Astrocyte of the spinal cord (primary cell): ENCODE data around the gene CLDN3.

ENCODE experiments used
- DNase-seq: peaks from one replicate; pipeline ENCODE4 v3.0.0; 2011; ENCODE audit warnings: low read depth, low spot score
- H3K4me3 ChIP-seq: 2 replicates; pipeline ENCODE4 v1.5.1; 2011; ENCODE audit warnings: low read depth, mild to moderate bottlenecking, low read length, moderate library complexity
- CTCF ChIP-seq: IDR thresholded peaks from 2 replicates; pipeline ENCODE4 v1.5.1; 2012; ENCODE audit warnings: low read depth, mild to moderate bottlenecking, low read length, inconsistent platforms
- in situ Hi-C: cut with HindIII; loops from 2 replicates; pipeline ENCODE4 v1.10.0; 2017; ENCODE audit warnings: low sequenced_read_pairs

Gene CLDN3

GRCh38 chr7:73719806-73720169, 50.3 kb downstream of the CLDN3 start:
- TF ChIP-seq CTCF = no peak
- no peak for DNase-seq
- in situ Hi-C loops = no loop called here
- H3K4me3 ChIP-seq = peak overlapping the region; percentile 33
